ENCODE measurements around the gene PODXL2. TPM values are rescaled to one million over a fixed set of nuclear protein-coding genes. Genes with fewer than 3 reads are reported as not detected.

The PODXL2 gene
- polyA plus RNA-seq, 1 donor from 2014 or later, result 9.1 TPM

DNA sequence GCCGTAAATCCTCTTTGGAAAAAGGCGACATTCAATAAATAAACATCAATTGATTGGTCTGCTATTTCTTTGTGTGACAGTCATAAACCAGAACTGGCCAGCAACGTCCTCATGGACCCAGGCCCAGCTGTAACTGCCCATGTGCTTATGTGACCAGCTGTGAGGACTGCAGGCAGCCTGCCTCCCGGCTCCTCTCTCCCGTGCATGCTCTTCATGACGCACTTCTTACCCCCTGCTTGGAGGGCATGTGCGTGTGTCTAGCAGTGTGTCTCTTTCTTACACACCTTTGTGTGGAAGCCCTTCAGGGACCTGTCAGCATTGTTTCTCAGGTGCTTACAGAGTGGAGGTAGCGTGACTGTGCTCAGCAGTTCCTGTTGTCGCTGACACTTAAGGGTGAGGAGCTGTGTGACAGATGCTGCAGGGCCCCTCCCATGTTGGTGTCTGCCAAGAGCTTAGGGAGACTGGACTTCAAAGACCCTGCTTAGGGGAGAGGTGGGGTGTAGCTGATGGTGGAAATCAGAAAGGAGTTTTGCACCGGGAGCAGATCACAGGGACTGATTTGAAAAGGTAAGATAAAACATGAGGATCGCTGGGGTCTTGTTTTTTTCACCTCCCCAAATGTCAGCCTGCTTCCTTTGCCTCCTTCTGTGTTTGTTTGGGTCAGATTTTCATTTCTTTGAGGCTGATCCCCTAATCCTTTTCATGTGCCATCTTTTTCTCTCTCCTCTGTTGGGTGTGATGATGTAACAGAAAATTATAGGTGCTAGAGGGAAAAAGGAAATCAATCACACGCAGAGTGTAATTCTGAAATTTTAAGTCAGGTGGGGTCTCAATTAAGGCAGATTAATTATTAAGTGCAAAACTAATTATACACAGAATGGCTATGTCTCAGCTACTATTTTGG, 2.1 kb downstream of the PODXL2 start:
- peak overlapping the region in 2 of 3 donors; percentile 18 to 24 for H3K27ac Mint-ChIP-seq
- H3K9me3 Mint-ChIP-seq, result peaks cover 0 to 2% (median 0%) of the 10 kb centered on the region in 3 donors
- H3K4me1 Mint-ChIP-seq, result peaks cover 9 to 21% (median 10%) of the 10 kb centered on the region in 3 donors
- peaks cover 8% of the 10 kb centered on the region for H3K36me3 Mint-ChIP-seq
- peak overlapping the region in 2 of 4 donors; percentile 7 to 96 for H3K4me3 Mint-ChIP-seq
- H3K27me3 Mint-ChIP-seq, result peaks cover 19% of the 10 kb centered on the region

DNA sequence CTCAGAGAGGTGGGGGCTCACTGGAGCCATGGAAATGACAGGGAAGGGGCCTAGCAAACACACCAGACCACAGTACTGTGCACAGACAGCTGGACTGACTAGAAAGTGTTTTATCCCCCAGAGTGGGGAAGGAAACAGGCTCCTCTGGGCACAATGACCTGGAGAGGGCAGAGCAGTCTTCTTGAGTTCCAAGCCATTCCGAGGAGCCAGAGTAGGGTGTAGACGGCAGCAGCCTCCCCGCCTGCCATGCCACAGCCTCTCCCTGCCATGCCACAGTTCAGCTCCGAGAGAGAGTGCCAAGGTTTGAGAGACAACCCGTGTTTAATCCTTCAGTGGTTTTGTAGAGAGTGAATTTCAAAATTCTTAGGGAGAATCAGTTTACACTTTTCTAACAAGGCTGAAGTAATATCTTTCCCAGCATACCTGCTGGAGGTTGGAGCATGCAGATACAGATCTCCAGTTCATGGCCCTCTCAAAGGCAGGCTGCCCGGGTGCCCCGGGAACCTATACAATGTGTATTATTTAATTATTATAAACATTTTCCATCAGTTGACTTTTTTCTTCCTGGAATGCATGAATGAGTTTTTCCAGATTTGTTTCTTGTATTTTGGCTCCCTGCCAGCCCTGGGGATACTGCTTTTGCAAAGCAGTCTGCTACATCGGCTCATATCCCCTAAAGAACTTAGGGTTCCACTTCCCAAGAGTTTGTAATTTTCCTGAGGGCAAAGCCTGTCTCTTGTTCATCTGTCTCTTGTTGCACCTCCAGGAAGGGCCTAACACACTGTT, 3.2 kb downstream of the PODXL2 start:
- no peak overlapping the region for H3K27ac Mint-ChIP-seq

DNA sequence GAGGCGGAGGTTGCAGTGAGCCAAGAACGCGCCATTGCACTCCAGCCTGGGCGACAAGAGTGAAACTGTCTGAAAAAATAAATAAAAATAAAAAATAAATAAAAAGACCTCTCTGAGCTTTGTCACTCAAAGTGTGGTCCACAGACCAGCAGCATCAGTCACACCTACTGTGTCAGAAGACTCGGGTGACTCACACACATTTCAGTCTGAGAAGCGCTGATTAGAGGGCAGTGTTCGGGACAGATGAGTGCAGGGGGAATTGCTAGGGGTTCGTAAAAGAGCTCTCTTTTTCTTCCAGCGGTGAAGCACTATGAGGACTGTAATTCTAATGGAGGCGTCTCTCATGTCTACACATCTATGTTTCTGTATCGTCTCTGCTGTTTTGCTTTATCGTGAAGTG, 5.7 kb downstream of the PODXL2 start:
- Mint-ChIP-seq H3K27me3 (peaks cover 9% of the 10 kb centered on the region), H3K27ac (no peak overlapping the region), H3K4me1 (peaks cover 4 to 10% (median 7%) of the 10 kb centered on the region in 3 donors), H3K9me3 (no peaks in the 10 kb centered on the region), H3K36me3 (peaks cover 6% of the 10 kb centered on the region), H3K4me3 (no peak overlapping the region)

More for the DNA sequence above, 3.2 kb downstream of the PODXL2 start:
- Mint-ChIP-seq H3K27me3 (peaks cover 19% of the 10 kb centered on the region), H3K4me1 (peaks cover 7 to 17% (median 9%) of the 10 kb centered on the region in 3 donors), H3K9me3 (peaks cover 0 to 2% (median 0%) of the 10 kb centered on the region in 3 donors), H3K4me3 (no peak overlapping the region), H3K36me3 (peaks cover 8% of the 10 kb centered on the region)

DNA sequence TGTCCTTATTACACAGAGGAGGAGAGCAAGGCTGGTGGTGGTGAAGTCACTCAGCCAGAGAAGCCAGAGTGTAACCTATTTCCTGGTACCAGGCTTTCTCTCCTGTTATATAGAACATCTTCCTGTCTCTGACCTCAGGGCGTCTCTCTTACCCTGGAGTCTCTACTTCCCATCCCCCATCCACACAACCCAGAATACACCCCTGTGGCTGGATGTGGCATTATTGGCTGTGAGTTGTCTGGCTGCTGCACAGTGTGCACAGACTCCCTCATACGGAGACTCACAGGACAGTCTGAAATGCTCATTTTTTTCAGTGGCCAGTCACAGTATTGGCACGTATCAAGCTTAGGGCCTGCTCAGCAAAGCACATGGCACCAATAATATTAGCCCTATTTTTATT, 8.6 kb downstream of the PODXL2 start:
- Mint-ChIP-seq H3K27me3 (peaks cover 1% of the 10 kb centered on the region), H3K4me1 (no peaks in the 10 kb centered on the region), H3K4me3 (no peak overlapping the region), H3K27ac (no peak overlapping the region), H3K36me3 (peaks cover 2% of the 10 kb centered on the region), H3K9me3 (no peaks in the 10 kb centered on the region)

DNA sequence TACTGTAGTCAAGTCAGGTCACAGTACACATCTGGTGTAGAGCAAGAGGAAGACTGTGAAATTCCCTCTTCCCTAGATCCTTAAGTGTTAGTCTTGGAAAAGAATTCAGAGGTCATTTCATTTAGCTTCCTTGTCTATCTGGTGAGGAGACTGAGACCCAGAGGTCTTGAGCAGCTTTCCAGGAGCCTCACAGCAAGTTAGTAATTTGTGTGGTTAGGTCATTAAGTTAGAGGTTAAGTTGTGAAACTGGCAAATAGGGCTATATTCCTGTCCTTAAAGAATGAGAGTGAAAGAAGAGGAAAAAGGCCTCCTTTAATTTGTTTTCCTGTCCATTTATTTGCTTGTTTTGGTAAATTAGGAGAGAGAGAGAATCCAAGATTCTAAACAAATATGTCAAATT, 9.0 kb downstream of the PODXL2 start:
- Mint-ChIP-seq H3K9me3 (no peaks in the 10 kb centered on the region), H3K4me3 (no peak overlapping the region), H3K27ac (no peak overlapping the region), H3K27me3 (peaks cover 1% of the 10 kb centered on the region), H3K36me3 (peaks cover 2% of the 10 kb centered on the region), H3K4me1 (no peaks in the 10 kb centered on the region)

DNA sequence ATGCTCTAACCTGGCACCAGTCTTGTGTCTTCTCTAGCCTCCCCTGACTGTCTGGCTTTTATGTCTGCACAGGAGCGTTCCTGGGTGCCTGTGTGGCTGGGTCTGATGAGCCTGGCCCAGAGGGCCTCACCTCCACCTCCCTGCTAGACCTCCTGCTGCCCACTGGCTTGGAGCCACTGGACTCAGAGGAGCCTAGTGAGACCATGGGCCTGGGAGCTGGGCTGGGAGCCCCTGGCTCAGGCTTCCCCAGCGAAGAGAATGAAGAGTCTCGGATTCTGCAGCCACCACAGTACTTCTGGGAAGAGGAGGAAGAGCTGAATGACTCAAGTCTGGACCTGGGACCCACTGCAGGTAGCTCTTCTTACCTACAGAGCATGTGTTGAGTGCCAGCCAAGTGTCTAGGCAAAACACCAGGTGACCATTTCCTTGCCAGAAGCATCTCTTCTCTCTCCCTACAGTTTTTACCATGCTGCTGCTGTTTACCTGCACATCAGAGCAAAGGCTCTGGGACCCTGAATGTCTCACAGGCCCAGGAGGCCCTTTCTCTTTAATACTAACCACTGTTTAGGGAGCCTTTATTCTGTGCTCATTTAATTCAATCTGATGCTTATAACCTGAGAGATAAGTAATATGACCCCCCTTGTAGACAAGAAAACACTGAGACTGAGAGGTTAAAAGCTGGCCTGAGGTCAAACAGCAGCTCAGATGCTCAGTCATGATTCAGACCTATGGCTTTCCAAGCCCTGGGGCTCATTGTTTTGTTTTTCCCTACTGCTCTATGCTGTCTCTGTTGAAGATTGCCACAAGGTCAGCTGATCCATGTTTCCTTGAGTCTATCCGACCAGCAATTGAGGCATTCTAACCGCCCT, 10.4 kb downstream of the PODXL2 start:
- no peak overlapping the region for H3K27ac Mint-ChIP-seq
- H3K36me3 Mint-ChIP-seq, result no peaks in the 10 kb centered on the region
- no peak overlapping the region for H3K4me3 Mint-ChIP-seq
- H3K4me1 Mint-ChIP-seq, result no peaks in the 10 kb centered on the region
- H3K9me3 Mint-ChIP-seq, result no peaks in the 10 kb centered on the region
- peaks cover 1% of the 10 kb centered on the region for H3K27me3 Mint-ChIP-seq

DNA sequence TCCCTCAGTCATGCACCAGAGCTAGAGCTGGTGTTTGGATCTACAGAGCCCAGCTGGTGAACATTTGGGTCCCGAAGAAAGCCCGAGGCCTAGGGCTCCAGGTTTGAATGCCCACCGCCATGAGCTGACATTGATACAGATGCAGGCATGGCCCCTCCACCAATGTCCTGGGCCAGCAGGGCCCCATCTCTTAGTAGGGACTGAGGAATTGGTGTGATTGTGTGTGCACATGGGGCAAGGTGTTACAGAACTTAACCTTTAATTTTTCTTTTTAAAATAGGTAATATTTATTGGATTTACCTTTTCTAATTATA, 11.0 kb downstream of the PODXL2 start:
- Mint-ChIP-seq H3K36me3 (no peaks in the 10 kb centered on the region), H3K4me1 (peaks cover 0 to 3% (median 0%) of the 10 kb centered on the region in 3 donors), H3K4me3 (no peak overlapping the region), H3K27me3 (no peaks in the 10 kb centered on the region), H3K9me3 (no peaks in the 10 kb centered on the region), H3K27ac (no peak overlapping the region)

DNA sequence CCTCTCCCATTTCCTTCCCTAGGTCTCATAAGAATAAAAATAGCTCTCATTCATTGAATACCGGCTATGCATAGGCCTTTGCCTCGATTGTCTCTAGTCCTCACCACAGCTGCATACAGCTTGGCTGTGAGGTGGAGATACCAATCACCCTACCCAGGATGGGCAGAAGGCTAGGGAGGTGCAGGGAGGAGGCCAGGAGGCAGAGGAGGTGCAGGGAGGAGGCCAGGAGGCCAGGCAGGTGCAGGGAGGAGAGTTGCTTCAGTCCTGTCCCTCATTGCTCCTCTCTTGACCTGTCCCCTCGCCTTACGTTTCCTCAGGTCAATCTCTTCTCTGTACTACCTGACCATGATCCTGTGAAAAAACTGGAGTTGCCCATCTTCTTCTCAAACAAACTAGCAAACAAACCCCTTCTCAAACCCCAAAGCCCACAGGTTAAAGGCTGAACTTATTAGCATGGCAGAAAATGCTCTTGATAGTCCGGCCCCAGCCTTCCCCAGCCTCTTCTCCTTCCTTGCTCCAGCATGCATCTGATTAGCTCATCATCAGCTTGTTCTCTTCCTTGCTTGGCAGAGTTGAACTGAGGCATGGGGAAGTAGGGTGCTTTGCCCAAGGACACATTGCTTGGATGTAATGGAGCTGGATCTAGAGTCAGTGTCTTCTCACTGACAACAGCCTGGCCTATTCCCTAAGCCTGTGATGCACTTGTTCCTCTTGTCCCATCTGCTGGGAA, 15.8 kb downstream of the PODXL2 start:
- H3K36me3 Mint-ChIP-seq, result peaks cover 2% of the 10 kb centered on the region
- no peaks in the 10 kb centered on the region for H3K9me3 Mint-ChIP-seq
- H3K27me3 Mint-ChIP-seq, result no peaks in the 10 kb centered on the region
- peaks cover 0 to 3% (median 0%) of the 10 kb centered on the region in 3 donors for H3K4me1 Mint-ChIP-seq
- H3K27ac Mint-ChIP-seq, result peak overlapping the region in 1 of 3 donors; percentile 24
- no peak overlapping the region for H3K4me3 Mint-ChIP-seq

DNA sequence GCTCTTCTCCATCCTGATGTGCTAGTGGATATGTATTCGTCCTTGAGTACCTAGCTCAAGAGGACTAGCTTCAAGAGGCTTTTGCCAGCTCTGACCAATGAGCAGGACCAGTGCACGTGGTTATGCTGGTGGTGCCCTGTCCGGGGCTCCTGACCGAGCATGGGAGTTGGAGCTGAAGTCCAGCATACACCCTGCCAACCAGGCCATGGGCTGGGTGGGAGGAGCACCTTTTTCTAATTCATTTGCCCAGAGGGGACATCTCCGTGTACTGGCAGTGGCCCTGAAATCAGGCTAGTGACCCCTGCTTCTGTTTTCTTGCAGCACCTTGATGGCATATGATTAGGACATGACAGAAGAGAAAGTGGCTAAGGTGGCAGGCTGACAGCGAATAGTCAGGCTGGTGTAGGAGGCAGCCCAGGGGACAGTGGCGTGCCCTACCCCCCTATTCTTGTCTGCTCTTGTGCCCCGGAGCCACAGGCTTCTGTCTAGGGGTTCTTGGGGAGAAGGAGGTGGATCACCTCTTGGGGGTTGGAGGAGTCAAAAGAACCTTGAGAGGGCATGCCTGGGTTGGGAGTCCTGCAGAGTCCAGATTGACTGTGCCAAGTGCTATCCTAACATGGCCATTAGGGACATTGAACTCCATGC, 16.5 kb downstream of the PODXL2 start:
- Mint-ChIP-seq H3K27ac (peak overlapping the region in 1 of 3 donors; percentile 24), H3K27me3 (no peaks in the 10 kb centered on the region), H3K4me1 (peaks cover 0 to 3% (median 0%) of the 10 kb centered on the region in 3 donors), H3K36me3 (peaks cover 2% of the 10 kb centered on the region), H3K9me3 (no peaks in the 10 kb centered on the region), H3K4me3 (no peak overlapping the region)

DNA sequence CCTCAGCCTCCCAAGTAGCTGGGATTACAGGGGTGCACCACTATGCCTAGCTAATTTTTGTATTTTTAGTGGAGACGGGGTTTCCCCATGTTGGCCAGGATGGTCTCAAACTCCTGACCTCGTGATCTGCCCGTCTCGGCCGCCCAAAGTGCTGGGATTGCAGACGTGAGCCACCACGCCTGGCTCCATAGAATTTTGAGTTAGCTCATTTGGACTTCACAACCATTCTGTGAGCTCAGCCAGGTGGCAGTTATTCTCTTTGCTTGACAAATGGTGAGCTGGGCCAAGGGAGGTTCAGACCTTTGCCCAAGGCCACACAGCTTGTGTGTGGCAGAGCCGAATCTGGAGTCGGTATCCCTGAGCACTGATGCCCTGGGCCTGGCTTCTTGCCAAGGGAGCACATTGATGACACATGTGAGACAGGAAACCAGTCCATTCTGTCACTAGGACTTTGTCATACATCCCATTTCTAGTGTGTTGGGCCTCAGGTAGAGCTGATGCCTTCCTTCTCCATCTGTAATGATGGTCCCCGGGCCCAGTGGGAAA, 17.6 kb downstream of the PODXL2 start:
- peak overlapping the region in 1 of 4 donors; percentile 5 for H3K4me3 Mint-ChIP-seq
- H3K9me3 Mint-ChIP-seq, result no peaks in the 10 kb centered on the region
- peaks cover 0 to 3% (median 0%) of the 10 kb centered on the region in 3 donors for H3K4me1 Mint-ChIP-seq
- H3K27ac Mint-ChIP-seq, result no peak overlapping the region
- peaks cover 2% of the 10 kb centered on the region for H3K36me3 Mint-ChIP-seq
- H3K27me3 Mint-ChIP-seq, result no peaks in the 10 kb centered on the region

DNA sequence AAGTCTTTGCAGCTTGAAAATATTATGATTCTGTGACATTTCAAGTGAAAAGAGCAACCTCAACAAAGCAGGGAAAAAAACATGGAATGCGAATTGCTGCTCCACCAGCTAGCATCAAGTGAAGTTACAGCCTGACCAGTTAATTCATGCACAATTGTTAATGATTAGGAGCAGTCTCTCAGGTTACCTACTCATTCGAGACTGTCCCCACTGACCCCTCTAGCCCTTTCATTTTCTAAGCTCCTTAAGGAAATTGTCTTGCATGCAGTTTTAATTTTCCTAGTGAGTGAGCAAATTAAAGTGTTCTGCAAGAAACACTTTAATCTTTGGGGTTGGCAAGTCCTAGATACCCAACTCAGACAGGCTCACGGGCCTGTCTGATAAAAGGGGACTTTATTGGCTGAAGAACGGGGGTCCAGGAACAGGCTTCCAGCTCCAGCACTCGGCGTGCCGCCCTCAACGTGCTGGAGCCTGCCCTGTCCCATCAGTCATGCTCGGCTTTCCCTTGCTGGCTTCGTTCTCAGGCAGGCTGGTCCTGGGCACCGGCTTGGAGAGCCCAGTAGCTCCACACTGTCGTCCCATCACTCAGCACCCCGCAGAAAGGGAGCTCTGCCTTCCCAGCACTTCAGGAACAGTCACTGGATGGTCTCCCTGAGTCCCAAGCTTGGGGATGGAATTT, 18.3 kb downstream of the PODXL2 start:
- no peaks in the 10 kb centered on the region for H3K9me3 Mint-ChIP-seq
- H3K4me1 Mint-ChIP-seq, result peaks cover 0 to 3% (median 0%) of the 10 kb centered on the region in 3 donors
- H3K27ac Mint-ChIP-seq, result no peak overlapping the region
- peaks cover 2% of the 10 kb centered on the region for H3K36me3 Mint-ChIP-seq
- H3K4me3 Mint-ChIP-seq, result no peak overlapping the region
- H3K27me3 Mint-ChIP-seq, result no peaks in the 10 kb centered on the region

DNA sequence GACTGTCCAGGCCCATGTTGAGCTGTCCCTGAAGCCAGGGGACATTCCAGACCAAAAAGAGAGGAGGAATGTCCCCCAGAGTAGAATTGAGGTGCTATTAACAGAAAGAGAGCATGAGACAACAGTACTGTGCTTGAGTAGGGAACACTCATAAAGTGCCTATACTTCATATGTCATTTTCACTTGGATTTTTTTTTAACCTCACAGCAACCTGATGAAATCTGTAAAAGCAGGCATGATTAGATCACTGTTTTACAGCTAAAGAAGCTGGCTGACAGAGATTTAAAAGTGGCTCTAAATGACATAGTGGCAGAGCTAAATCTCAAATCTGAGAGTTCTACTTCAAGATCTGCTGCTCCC, 18.8 kb downstream of the PODXL2 start:
- no peaks in the 10 kb centered on the region for H3K9me3 Mint-ChIP-seq
- no peaks in the 10 kb centered on the region for H3K27me3 Mint-ChIP-seq
- H3K27ac Mint-ChIP-seq, result no peak overlapping the region
- H3K4me1 Mint-ChIP-seq, result peaks cover 0 to 3% (median 0%) of the 10 kb centered on the region in 3 donors
- H3K36me3 Mint-ChIP-seq, result peaks cover 2% of the 10 kb centered on the region
- H3K4me3 Mint-ChIP-seq, result no peak overlapping the region

DNA sequence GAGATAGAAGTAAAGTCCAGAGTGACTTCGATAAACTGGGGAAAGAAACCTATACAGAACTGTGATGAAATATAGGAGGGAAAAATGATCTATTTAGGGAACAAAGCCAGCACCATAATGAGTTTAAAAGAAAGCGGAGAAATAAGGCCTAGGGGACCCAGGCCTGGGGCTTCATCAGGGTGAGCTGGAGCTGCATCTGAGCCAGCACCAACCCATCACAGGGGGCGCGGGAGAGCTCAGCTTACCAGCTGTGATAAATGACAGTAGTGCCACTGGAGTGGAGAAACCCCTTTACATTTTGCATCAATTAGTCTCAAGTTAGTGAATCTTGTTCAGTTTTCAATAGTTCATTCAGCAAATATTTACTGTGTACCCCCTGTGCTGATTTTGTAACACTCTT, 21.3 kb downstream of the PODXL2 start:
- Mint-ChIP-seq H3K36me3 (peaks cover 2% of the 10 kb centered on the region), H3K4me3 (no peak overlapping the region), H3K4me1 (no peaks in the 10 kb centered on the region), H3K27ac (no peak overlapping the region), H3K27me3 (no peaks in the 10 kb centered on the region), H3K9me3 (no peaks in the 10 kb centered on the region)
